Motor neuron (in vitro differentiated cells): ENCODE measurements around the gene CACNB2. TPM values are rescaled to one million over a fixed set of nuclear protein-coding genes. Genes with fewer than 3 reads are reported as not detected.
A peak's percentile ranks its signal among the peaks of the same experiment; 100 is the strongest.

Source experiments
- ATAC-seq, 8 experiments: fragments of 200-7000 bp; cut with Tn5 transposase; replicated peaks in 6 of 8; 2 replicates each; pipeline ENCODE4 v1.8.0; 2021; ENCODE audit warnings: mild to moderate bottlenecking in 8 of 8, moderate library complexity in 8 of 8
- H3K27ac ChIP-seq, 2 donors: fragments of 250-450 bp; sonication (Bioruptor Pico); 2 replicates each; pipeline ENCODE4 v1.9.0; 2021; ENCODE audit warnings: antibody characterized with exemption in 2 of 2, mild to moderate bottlenecking in 2 of 2, moderate library complexity in 1 of 2
- H3K4me1 ChIP-seq, 2 donors: fragments of 250-450 bp; sonication (Bioruptor Pico); replicated peaks in 1 of 2; 2 replicates each; pipeline ENCODE4 v1.6.1; 2021; ENCODE audit warnings: antibody characterized with exemption in 2 of 2, mild to moderate bottlenecking in 2 of 2, moderate library complexity in 1 of 2
- H3K4me3 ChIP-seq, 5 donors: fragments of 250-450 bp; sonication (Bioruptor Pico); 2 replicates each; pipeline ENCODE4 v1.9.0; 2021; ENCODE audit warnings: antibody characterized with exemption in 5 of 5, mild to moderate bottlenecking in 5 of 5, moderate library complexity in 4 of 5
- WGBS, 10 experiments: fragments of 450-650 bp; shearing (Covaris generic); methylation state at CpG; one replicate each; pipeline ENCODE4 v1.0.0; 2022; 5-methylcytosine and 5-hydroxymethylcytosine counted together
- in situ Hi-C, 9 experiments: fragments of 400-800 bp; cut with MboI; loops; one replicate each; pipeline ENCODE4 v1.15.0; 2021; ENCODE audit warnings: low sequenced_read_pairs in 9 of 9, low pct_unique_long_range_greater_than_20kb in 2 of 9; ENCODE audit not compliant: unreplicated experiment in 9 of 9
- total RNA-seq, 8 experiments: library from RNA; unstranded; fragments of 300-600 nt; gene quantifications; 2 replicates each; pipeline versions ENCODE4 v1.2.3 to v1.2.4, GENCODE V29; 2022

The CACNB2 gene
- total RNA-seq, 8 experiments from 2014 or later = 1.3 to 24.1 (median 5.1) TPM

DNA sequence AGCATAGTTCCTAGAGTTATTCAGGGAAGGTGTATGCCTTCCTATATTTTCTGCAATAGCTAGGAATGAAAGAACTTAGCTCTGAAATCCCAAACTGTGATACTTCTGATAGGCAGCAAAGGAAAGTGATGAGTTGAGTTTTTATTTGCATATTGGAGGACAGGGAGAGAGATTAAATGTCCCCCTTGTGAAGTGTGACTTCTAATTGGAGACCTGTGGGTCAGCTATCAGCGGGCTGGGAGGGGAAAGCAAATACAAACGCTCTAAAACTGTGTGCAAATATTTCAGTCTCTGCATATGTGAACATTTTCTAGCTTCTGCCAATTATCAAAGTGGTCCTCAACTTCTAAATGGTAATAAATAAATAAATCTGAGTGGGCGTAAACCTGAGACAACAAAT is 203.3 kb downstream of the CACNB2 start:
- ATAC-seq = no peak
- Histone ChIP-seq H3K27ac (no peak overlapping the region), H3K4me1 (peaks cover 0 to 2% of the 10 kb centered on the region in 2 donors), H3K4me3 (no peak overlapping the region)
- in situ Hi-C loops = no loop called here
- 47 to 100% (median 92%) methylated on average over 1 to 3 of the region's 3 CpGs for WGBS, 10 experiments

GRCh38 chr10:18345308-18345707 is 205.1 kb downstream of the CACNB2 start:
- ATAC-seq = no peak
- WGBS, 10 experiments = 38 to 100% (median 92%) methylated on average over 1 to 3 of the region's 3 CpGs
- no peak overlapping the region for H3K4me3 ChIP-seq
- H3K4me1 ChIP-seq = peaks cover 0 to 2% of the 10 kb centered on the region in 2 donors
- in situ Hi-C loops = no loop called here
- H3K27ac ChIP-seq = no peak overlapping the region

DNA sequence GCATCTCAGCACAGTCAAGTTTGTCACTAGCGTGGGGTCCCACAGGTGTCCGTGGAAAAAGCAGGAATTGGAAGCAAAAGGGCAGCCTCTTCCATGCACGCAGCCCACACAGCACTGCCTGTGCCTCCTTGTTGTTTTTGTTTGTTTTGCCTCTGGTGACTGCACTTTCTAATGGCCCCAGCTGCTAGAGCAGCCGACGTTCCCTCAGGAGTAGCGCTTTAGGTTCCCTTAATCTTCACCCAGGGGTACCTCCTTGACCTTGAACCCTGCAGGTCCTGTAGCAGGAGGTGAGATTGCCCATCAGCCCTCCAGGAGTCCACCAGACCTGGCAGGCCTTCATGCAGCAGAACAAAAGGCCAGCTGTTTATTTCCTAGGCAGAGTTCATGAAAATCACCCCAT is 210.1 kb downstream of the CACNB2 start:
- ATAC-seq = peak in 1 of 8 experiments; percentile 42
- WGBS, 10 experiments = 23 to 100% (median 50%) methylated on average over 1 to 5 of the region's 6 CpGs; no CpG with 5 or more reads in 3 of the 10 experiments
- Histone ChIP-seq H3K4me3 (no peak overlapping the region), H3K27ac (no peak overlapping the region), H3K4me1 (no peaks in the 10 kb centered on the region)
- in situ Hi-C loops = no loop called here

GRCh38 chr10:18351421-18351820 is 211.2 kb downstream of the CACNB2 start:
- H3K4me3 ChIP-seq = no peak overlapping the region
- 0 to 86% (median 62%) methylated on average over 1 to 2 of the region's 2 CpGs for WGBS, 10 experiments
- peak in 1 of 8 experiments; percentile 26 for ATAC-seq
- in situ Hi-C loops = no loop called here
- no peaks in the 10 kb centered on the region for H3K4me1 ChIP-seq
- no peak overlapping the region for H3K27ac ChIP-seq

DNA sequence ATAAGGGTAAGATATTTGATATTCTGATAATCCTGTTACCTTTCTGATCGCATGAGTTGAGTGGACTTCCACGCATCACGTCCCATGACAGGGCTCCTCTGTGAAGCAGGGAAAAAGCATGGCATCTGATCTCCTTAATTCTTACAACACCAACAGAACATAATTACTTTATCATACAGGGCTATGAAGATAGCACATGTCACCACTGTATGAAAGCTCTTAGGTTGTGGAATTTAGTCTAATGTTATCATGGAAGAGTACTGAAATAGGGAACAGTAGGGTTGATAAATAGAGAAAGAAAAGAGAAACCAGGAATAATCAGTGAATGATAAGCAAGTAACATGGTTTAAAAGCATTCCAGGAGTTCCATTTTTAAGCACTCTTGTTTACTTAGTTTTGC is 212.0 kb downstream of the CACNB2 start:
- 60 to 100% (median 98%) methylated on average over 1 to 3 of the region's 3 CpGs; no CpG with 5 or more reads in 4 of the 10 experiments for WGBS, 10 experiments
- ATAC-seq = no peak

GRCh38 chr10:18359812-18360211 is 219.6 kb downstream of the CACNB2 start:
- Histone ChIP-seq H3K27ac (no peak overlapping the region), H3K4me3 (no peak overlapping the region), H3K4me1 (no peaks in the 10 kb centered on the region)
- WGBS, 10 experiments = 0 to 100% (median 87%) methylated on average over 1 to 5 of the region's 5 CpGs
- in situ Hi-C loops = no loop called here
- ATAC-seq = peak in 1 of 8 experiments; percentile 97

More for the DNA sequence above, 212.0 kb downstream of the CACNB2 start:
- in situ Hi-C loops = no loop called here
- H3K4me3 ChIP-seq = no peak overlapping the region
- no peak overlapping the region for H3K27ac ChIP-seq
- no peaks in the 10 kb centered on the region for H3K4me1 ChIP-seq

DNA sequence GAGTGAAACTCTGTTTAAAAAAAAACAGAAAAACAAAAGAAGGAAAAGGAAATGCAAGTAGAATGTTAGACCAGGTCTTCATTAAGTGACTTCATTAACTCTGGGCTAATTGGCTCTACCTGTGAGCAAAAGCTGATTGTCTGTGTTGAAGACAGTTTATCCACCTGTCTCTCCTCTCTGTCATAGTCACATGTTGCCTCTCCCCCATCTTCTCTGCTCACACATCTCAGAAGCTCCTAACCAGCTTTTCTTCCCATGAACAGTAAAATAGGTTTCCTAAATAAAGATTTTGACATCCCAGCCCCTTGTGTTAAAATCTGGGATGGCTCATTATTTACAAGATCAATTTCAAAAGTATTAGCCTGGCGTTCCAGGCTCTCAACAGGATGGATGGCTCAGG is 222.7 kb downstream of the CACNB2 start:
- H3K27ac ChIP-seq = no peak overlapping the region
- in situ Hi-C loops = no loop called here
- no peak for ATAC-seq
- H3K4me3 ChIP-seq = no peak overlapping the region
- no peaks in the 10 kb centered on the region for H3K4me1 ChIP-seq
- WGBS, 10 experiments = 100% methylated on average over 1 of the region's 1 CpG; no CpG with 5 or more reads in 8 of the 10 experiments

DNA sequence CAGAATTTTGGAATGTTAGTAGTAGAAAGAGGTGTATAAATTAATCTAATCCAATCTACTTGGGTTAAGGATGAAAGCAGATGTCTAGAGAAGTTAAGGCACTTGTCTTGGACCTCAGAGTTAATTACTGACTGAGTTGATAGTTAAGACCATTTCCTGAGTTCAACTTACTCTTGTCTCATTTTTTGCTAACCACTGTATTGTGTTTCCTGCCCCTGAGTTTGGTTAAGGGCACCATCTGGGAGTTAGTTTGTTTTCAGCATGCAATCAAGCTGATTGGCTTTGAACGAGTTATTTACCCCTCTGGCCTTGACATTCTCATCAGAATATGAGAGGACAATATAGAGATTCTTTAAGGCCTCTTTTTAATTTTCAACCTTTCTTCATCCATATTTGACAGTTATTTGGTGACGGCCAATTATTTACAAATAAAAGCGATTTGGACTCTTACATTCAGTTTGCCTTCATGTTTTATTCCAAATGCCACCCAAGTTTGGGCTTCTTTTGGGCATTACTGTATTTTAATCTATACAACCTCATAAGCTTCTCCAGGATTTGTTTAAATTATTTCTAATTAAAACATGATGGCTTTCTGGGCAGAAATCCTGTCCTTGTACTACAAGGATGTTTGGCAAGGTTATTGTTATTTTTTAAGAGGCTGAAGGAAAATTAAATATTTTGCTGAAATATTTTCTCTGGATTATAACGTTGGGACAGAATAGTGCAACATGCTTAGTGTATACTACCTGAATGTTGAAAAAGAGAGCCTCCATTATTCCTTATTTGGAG is 225.0 kb downstream of the CACNB2 start:
- H3K4me1 ChIP-seq = no peaks in the 10 kb centered on the region
- 31 to 94% (median 83%) methylated on average over 1 to 4 of the region's 4 CpGs for WGBS, 10 experiments
- in situ Hi-C loops = no loop called here

DNA sequence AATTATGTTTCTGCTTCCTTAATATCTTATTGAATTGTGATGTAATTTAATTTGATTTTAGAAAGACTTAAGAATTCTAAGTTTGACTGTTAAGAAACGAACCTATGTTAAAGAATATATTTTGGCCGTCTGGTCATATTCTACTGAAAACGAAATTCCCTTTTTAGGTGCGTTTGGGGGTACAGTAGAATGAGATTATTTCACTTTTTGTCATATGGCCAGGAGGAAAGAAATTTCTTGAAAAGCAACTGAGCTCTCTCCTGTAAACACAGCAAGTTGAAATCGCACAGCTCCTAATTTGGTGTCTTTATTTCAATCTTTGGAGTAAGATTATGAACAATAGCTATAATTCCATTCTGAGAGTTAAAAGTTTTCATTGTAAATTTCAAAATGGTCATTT is 227.6 kb downstream of the CACNB2 start:
- WGBS, 10 experiments = 43 to 96% (median 82%) methylated on average over 3 to 5 of the region's 5 CpGs

More for the DNA sequence above, 225.0 kb downstream of the CACNB2 start:
- ATAC-seq = no peak
- H3K27ac ChIP-seq = no peak overlapping the region
- no peak overlapping the region for H3K4me3 ChIP-seq

GRCh38 chr10:18368273-18368672 is 228.0 kb downstream of the CACNB2 start:
- Histone ChIP-seq H3K4me1 (no peaks in the 10 kb centered on the region), H3K27ac (no peak overlapping the region), H3K4me3 (no peak overlapping the region)
- ATAC-seq = peak in 1 of 8 experiments; percentile 67
- WGBS, 10 experiments = 7 to 100% (median 88%) methylated on average over 1 to 3 of the region's 3 CpGs
- in situ Hi-C loops = no loop called here

More for the DNA sequence above, 227.6 kb downstream of the CACNB2 start:
- in situ Hi-C loops = no loop called here
- H3K27ac ChIP-seq = no peak overlapping the region
- ATAC-seq = no peak
- no peaks in the 10 kb centered on the region for H3K4me1 ChIP-seq
- H3K4me3 ChIP-seq = no peak overlapping the region

DNA sequence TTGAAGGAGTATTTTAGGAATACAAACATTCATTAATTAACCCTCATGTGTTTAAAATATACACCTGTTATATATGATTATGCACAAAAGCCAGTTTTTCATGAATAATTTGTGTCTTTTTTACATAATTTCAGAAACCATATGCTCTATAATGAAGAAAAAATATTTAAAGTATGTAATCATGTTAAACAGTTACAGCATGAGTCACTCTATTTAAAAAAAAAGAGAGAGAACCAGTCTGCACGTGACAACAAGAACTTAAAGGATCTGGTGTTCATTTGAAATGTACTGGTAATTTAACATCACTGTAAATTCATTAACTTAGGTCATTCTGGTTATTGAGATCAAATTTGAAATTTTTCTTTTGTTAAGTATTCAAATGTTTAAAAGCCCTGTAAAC is 228.5 kb downstream of the CACNB2 start:
- WGBS, 10 experiments = 0 to 92% (median 60%) methylated on average over 1 of the region's 1 CpG
- no peak overlapping the region for H3K4me3 ChIP-seq
- H3K4me1 ChIP-seq = no peaks in the 10 kb centered on the region
- ATAC-seq = peak in 1 of 8 experiments; percentile 84
- in situ Hi-C loops = no loop called here
- H3K27ac ChIP-seq = no peak overlapping the region

DNA sequence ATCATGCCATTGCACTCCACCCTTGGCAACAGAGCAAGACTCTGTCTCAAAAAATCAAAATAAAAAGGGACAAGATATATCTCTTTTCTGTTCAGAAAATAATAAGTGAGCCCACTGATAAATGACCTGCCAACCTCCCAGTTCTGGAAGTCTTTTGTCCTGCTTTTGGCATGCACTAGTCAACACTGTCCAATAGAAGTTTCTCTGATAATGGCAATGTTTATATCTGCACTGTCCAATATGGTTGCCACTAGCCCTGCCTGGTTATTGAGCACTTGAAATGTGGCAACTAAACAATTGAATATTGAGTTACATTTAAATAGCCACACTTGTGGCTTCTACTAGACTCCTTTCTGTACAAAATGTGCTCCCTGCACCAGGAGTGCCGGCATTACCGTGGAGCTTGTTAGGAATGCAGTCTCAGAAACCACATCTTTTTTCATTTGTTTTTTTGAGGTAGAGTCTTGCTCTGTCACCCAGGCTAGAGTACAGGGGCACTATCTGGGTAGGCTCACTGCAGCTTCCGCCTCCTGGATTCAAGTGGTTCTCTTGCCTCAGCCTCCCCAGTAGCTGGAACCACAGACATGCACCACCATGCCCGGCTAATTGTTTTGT is 229.7 kb downstream of the CACNB2 start:
- H3K4me1 ChIP-seq = no peaks in the 10 kb centered on the region
- ATAC-seq = peak in 3 of 8 experiments; percentile 21 to 96 (median 64)
- no peak overlapping the region for H3K27ac ChIP-seq
- WGBS, 10 experiments = 29 to 100% (median 93%) methylated on average over 1 to 4 of the region's 4 CpGs; no CpG with 5 or more reads in 4 of the 10 experiments
- in situ Hi-C loops = no loop called here
- no peak overlapping the region for H3K4me3 ChIP-seq

GRCh38 chr10:18376650-18377049 is 236.4 kb downstream of the CACNB2 start:
- Histone ChIP-seq H3K27ac (no peak overlapping the region), H3K4me1 (no peaks in the 10 kb centered on the region), H3K4me3 (no peak overlapping the region)
- no peak for ATAC-seq
- in situ Hi-C loops = no loop called here
- 0 to 100% (median 94%) methylated on average over 1 to 5 of the region's 5 CpGs for WGBS, 10 experiments
